Panc1 (cell line): ENCODE data around the gene NFATC2IP. TPM values are rescaled to one million over a fixed set of nuclear protein-coding genes. Genes with fewer than 3 reads are reported as not detected.

Experiments
- ATAC-seq: fragments of 200-7000 bp; cut with Tn5 transposase; 2 replicates; pipeline ENCODE4 v1.9.1; 2020; ENCODE audit warnings: mild to moderate bottlenecking, moderate library complexity
- BruUV-seq: library from RNA; stranded (reverse); fragments of 400-500 nt; replicated peaks from 2 replicates; lab custom pipeline; 2021; lab: Mats Ljungman, UMichigan
- CTCF ChIA-PET: fragments of 300-600 bp; sonication (Branson Sonifier 250); formaldehyde crosslinking; loops from one replicate; lab custom pipeline; 2022; ENCODE audit warnings: antibody characterized with exemption; lab: Charles Lee
- POLR2A ChIA-PET: fragments of 300-600 bp; sonication (Branson Sonifier 250); formaldehyde crosslinking; loops from one replicate; lab custom pipeline; 2022; ENCODE audit warnings: antibody characterized with exemption; lab: Charles Lee
- DNase-seq: peaks from one replicate; pipeline ENCODE4 v3.0.0-alpha.2; 2010; ENCODE audit warnings: low read depth, low spot score
- H3K27ac ChIP-seq: 2 replicates; pipeline ENCODE4 v1.5.1; 2011; ENCODE audit warnings: mild to moderate bottlenecking, low read length, inconsistent platforms
- H3K27me3 ChIP-seq: fragments of 200-500 bp; sonication (Bioruptor generic); 2 replicates; pipeline ENCODE4 v1.6.0; 2014; ENCODE audit warnings: low read length, inconsistent platforms; ENCODE audit not compliant: control insufficient read depth, insufficient read depth
- H3K36me3 ChIP-seq: fragments of 200-500 bp; sonication (Bioruptor generic); 2 replicates; pipeline ENCODE4 v1.5.1; 2014; ENCODE audit warnings: inconsistent platforms, mild to moderate bottlenecking, low read length, moderate library complexity; ENCODE audit not compliant: control insufficient read depth, insufficient read depth
- H3K4me1 ChIP-seq: 2 replicates; pipeline ENCODE4 v1.5.1; 2011; ENCODE audit warnings: inconsistent platforms, mild to moderate bottlenecking, low read length, moderate library complexity; ENCODE audit not compliant: control insufficient read depth, insufficient read depth
- H3K4me3 ChIP-seq, 2 experiments: 2 replicates each; pipeline ENCODE4 v1.5.1; 2011 to 2012; ENCODE audit warnings: low read depth in 2 of 2, low read length in 2 of 2, mild to moderate bottlenecking in 2 of 2, inconsistent platforms in 1 of 2, moderate library complexity in 1 of 2
- H3K9me3 ChIP-seq: fragments of 200-500 bp; sonication (Bioruptor generic); 2 replicates; pipeline ENCODE4 v1.5.1; 2014; ENCODE audit warnings: low read depth, mild to moderate bottlenecking, inconsistent platforms, low read length, moderate library complexity; ENCODE audit not compliant: control insufficient read depth, insufficient read depth
- POLR2AphosphoS5 ChIP-seq: IDR thresholded peaks from 2 replicates; pipeline ENCODE4 v1.6.1; 2012; ENCODE audit warnings: mild to moderate bottlenecking, low read depth, low read length, moderate library complexity
- SIN3A ChIP-seq: IDR thresholded peaks from 2 replicates; pipeline ENCODE4 v1.6.1; 2012; ENCODE audit warnings: low read depth, mild to moderate bottlenecking, low read length, moderate library complexity, borderline replicate concordance; ENCODE audit not compliant: insufficient read depth
- TCF7L2 ChIP-seq: IDR thresholded peaks from 2 replicates; pipeline ENCODE4 v1.6.1; 2011; ENCODE audit warnings: mild to moderate bottlenecking, low read depth, low read length, inconsistent platforms
- in situ Hi-C: cut with HindIII; loops from 2 replicates; pipeline ENCODE4 v1.10.0; 2016; ENCODE audit warnings: low sequenced_read_pairs, low pct_unique_long_range_greater_than_20kb
- intact Hi-C: fragments of 100-400 bp; cut with micrococcal nuclease; formaldehyde crosslinking; loops from one replicate; pipeline ENCODE4 v1.10.0; 2022; ENCODE audit not compliant: unreplicated experiment
- total RNA-seq: library from RNA; stranded (reverse); gene quantifications from one replicate; pipeline ENCODE4 v1.2.1, GENCODE V29; 2021; ENCODE audit not compliant: unreplicated experiment
- TF ChIP-seq, protein P1 (sequence below), 2 experiments: IDR thresholded peaks; 2 replicates each; pipeline ENCODE4 v1.6.1; 2011 to 2012; ENCODE audit warnings: low read depth in 2 of 2, control low read depth in 1 of 2, low read length in 1 of 2, mild to moderate bottlenecking in 1 of 2, moderate library complexity in 1 of 2; ENCODE audit not compliant: insufficient read depth in 1 of 2
- TF ChIP-seq, protein P2 (sequence below): fragments of 450-650 bp; IDR thresholded peaks from 2 replicates; pipeline ENCODE4 v1.5.1; 2017; ENCODE audit warnings: mild to moderate bottlenecking

The NFATC2IP gene
- total RNA-seq, 1 experiment from 2014 or later: 47.3 TPM

DNA sequence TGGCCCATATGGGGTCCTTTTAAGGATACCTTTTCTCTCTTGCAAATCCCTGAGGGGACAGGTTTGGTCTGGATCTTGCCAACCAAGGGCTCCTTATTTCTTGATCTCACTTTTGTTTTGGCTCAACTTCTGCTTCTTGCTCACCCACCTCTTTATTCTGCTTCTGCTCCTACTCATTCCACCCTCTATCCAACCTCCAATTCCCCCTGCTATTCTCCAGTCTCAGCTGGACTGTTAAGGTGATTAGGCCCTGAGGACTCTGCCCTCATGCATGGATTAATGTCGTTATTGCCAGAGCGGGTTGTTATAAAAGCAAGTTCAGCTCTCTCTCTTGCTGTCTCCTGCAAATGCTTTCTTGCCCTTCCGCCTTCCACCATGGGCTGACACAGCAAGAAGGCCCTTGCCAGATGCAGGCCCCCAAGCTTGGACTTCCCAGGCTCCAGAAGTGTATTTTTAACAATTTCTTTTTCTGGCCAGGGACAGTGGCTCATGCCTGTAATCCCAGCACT is 63.9 kb downstream of the NFATC2IP start:
- no peaks in the 10 kb centered on the region for H3K9me3 ChIP-seq
- intact Hi-C loops (no loop called here), in situ Hi-C loops (no loop called here)
- no TSS peak for BruUV-seq
- TF ChIP-seq POLR2AphosphoS5 (no peak), SIN3A (no peak), TCF7L2 (no peak)
- TF ChIP-seq, protein P1, sequence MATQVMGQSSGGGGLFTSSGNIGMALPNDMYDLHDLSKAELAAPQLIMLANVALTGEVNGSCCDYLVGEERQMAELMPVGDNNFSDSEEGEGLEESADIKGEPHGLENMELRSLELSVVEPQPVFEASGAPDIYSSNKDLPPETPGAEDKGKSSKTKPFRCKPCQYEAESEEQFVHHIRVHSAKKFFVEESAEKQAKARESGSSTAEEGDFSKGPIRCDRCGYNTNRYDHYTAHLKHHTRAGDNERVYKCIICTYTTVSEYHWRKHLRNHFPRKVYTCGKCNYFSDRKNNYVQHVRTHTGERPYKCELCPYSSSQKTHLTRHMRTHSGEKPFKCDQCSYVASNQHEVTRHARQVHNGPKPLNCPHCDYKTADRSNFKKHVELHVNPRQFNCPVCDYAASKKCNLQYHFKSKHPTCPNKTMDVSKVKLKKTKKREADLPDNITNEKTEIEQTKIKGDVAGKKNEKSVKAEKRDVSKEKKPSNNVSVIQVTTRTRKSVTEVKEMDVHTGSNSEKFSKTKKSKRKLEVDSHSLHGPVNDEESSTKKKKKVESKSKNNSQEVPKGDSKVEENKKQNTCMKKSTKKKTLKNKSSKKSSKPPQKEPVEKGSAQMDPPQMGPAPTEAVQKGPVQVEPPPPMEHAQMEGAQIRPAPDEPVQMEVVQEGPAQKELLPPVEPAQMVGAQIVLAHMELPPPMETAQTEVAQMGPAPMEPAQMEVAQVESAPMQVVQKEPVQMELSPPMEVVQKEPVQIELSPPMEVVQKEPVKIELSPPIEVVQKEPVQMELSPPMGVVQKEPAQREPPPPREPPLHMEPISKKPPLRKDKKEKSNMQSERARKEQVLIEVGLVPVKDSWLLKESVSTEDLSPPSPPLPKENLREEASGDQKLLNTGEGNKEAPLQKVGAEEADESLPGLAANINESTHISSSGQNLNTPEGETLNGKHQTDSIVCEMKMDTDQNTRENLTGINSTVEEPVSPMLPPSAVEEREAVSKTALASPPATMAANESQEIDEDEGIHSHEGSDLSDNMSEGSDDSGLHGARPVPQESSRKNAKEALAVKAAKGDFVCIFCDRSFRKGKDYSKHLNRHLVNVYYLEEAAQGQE (IDR thresholded peaks at IDR 0.05; ENCODE audit: insufficient read depth in 1 of 2, low read depth in 2 of 2, low read length in 1 of 2): no peak
- TF ChIP-seq, protein P2, sequence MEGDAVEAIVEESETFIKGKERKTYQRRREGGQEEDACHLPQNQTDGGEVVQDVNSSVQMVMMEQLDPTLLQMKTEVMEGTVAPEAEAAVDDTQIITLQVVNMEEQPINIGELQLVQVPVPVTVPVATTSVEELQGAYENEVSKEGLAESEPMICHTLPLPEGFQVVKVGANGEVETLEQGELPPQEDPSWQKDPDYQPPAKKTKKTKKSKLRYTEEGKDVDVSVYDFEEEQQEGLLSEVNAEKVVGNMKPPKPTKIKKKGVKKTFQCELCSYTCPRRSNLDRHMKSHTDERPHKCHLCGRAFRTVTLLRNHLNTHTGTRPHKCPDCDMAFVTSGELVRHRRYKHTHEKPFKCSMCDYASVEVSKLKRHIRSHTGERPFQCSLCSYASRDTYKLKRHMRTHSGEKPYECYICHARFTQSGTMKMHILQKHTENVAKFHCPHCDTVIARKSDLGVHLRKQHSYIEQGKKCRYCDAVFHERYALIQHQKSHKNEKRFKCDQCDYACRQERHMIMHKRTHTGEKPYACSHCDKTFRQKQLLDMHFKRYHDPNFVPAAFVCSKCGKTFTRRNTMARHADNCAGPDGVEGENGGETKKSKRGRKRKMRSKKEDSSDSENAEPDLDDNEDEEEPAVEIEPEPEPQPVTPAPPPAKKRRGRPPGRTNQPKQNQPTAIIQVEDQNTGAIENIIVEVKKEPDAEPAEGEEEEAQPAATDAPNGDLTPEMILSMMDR: no peak
- no peaks in the 10 kb centered on the region for H3K4me1 ChIP-seq
- ATAC-seq: no peak
- DNase-seq: no peak
- ChIA-PET POLR2A (interaction anchor here (0.6 kb wide), 1 partner anchor 166 kb away, joined by 9 read pairs; no protein-coding TSS in a partner anchor), CTCF (no interaction called here)
- H3K27ac ChIP-seq: no peak overlapping the region
- no peaks in the 10 kb centered on the region for H3K27me3 ChIP-seq
- no peak overlapping the region for H3K4me3 ChIP-seq
- H3K36me3 ChIP-seq: no peaks in the 10 kb centered on the region

Other genes with a start within 250 kb of the NFATC2IP start
- gene EIF3C, start 239.5 kb upstream of the NFATC2IP start, total RNA-seq: 526 TPM
- gene NPIPB9, start 199.2 kb upstream of the NFATC2IP start, total RNA-seq: 0.90 TPM
- gene ATXN2L, start 127.9 kb upstream of the NFATC2IP start, total RNA-seq: 270 TPM
- gene TUFM, start 104.6 kb upstream of the NFATC2IP start, total RNA-seq: 231 TPM
- 66.2 TPM for gene SH2B1, start 87.1 kb upstream of the NFATC2IP start, total RNA-seq
- gene ATP2A1, start 72.4 kb upstream of the NFATC2IP start, total RNA-seq: 2.9 TPM
- gene RABEP2, start 25.7 kb upstream of the NFATC2IP start, total RNA-seq: 24.8 TPM
- gene CD19, start 19.0 kb upstream of the NFATC2IP start, total RNA-seq: not detected
- 79.1 TPM for gene SPNS1, start 23.8 kb downstream of the NFATC2IP start, total RNA-seq
- gene LAT, start 34.1 kb downstream of the NFATC2IP start, total RNA-seq: 3.7 TPM